Measurements from ENCODE around the gene GATA6. TPM values are rescaled to one million over a fixed set of nuclear protein-coding genes. Genes with fewer than 3 reads are reported as not detected.
"Not testable (repeated sequence)": the region's sequence is repeated elsewhere in the genome, so short reads cannot be mapped to it uniquely, and the experiment has no call there.

The GATA6 gene
- polyA plus RNA-seq, 1 donor (not counting 4 experiments of a cell fraction or from before 2014, with no cell fraction given), result 0.37 TPM

DNA sequence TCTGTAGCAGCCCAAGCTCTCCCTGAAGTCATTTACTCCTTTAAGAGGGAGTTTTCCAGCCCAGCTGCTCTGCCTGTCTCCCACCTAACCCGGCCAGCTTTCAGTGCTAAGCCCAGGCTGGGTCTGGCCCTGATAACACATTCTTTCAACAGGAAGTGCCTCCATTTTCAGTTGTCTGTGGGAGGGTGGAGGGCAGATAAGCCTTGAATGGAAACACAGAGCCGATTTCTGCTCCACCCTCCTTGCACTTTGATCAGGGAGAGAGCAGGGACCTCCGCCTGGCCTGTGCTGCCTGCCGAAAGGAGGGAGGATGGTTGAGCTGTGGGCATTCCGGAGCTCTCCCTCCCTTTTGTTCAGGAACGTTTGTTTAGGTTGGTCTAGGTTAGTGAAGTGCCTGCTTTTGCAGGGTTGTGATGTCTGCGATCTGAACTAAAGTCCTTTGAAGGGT lies 24.8 kb downstream of the GATA6 start:
- Histone ChIP-seq H3K9me1 (ENCODE audit: control insufficient read depth, extremely low read depth, insufficient read depth, low read length) (no peaks in the 10 kb centered on the region), H3K79me2 (ENCODE audit: control insufficient read depth, insufficient read depth, low read length) (no peaks in the 10 kb centered on the region), H3K4me2 (ENCODE audit: control insufficient read depth, extremely low read depth, insufficient read depth, low read depth, low read length) (no peak overlapping the region), H3K9me3 (ENCODE audit: control insufficient read depth, low read depth, low read length) (no peaks in the 10 kb centered on the region), H3K4me3 (ENCODE audit: control insufficient read depth in 2 of 3, extremely low read depth in 1 of 3, insufficient read depth in 2 of 3, low read depth in 1 of 3, low read length in 3 of 3) (no peak overlapping the region), H3K9ac (ENCODE audit: control insufficient read depth, extremely low read depth, insufficient read depth, low read length) (no peak overlapping the region), H3K27me3 (ENCODE audit: control insufficient read depth, extremely low read depth, insufficient read depth, low read length) (peaks cover 3% of the 10 kb centered on the region), H4K20me1 (ENCODE audit: control insufficient read depth, extremely low read depth, insufficient read depth, low read length) (no peaks in the 10 kb centered on the region), H2AFZ (ENCODE audit: control insufficient read depth, low read length) (no peak overlapping the region), H3K27ac (ENCODE audit: control insufficient read depth, insufficient read depth, low read length) (no peak overlapping the region), H3K4me1 (ENCODE audit: control insufficient read depth, extremely low read depth, insufficient read depth, low read length) (no peaks in the 10 kb centered on the region), H3K36me3 (ENCODE audit: control insufficient read depth in 2 of 2, extremely low read depth in 1 of 2, insufficient read depth in 2 of 2, low read length in 2 of 2) (no peaks in the 10 kb centered on the region)
- dilution Hi-C loops (cut with MboI; ENCODE audit: extremely low pct_ligation_motif_present, low sequenced_read_pairs), result no loop called here
- TF ChIP-seq, protein P1, sequence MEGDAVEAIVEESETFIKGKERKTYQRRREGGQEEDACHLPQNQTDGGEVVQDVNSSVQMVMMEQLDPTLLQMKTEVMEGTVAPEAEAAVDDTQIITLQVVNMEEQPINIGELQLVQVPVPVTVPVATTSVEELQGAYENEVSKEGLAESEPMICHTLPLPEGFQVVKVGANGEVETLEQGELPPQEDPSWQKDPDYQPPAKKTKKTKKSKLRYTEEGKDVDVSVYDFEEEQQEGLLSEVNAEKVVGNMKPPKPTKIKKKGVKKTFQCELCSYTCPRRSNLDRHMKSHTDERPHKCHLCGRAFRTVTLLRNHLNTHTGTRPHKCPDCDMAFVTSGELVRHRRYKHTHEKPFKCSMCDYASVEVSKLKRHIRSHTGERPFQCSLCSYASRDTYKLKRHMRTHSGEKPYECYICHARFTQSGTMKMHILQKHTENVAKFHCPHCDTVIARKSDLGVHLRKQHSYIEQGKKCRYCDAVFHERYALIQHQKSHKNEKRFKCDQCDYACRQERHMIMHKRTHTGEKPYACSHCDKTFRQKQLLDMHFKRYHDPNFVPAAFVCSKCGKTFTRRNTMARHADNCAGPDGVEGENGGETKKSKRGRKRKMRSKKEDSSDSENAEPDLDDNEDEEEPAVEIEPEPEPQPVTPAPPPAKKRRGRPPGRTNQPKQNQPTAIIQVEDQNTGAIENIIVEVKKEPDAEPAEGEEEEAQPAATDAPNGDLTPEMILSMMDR (optimal IDR thresholded peaks at IDR 0.05 in 1 of 3, IDR thresholded peaks at IDR 0.05 in 1 of 3, conservative IDR thresholded peaks at IDR 0.05 in 1 of 3; ENCODE audit: extremely low read depth in 1 of 3, insufficient read depth in 2 of 3, low read length in 3 of 3), result no peak
- TF ChIP-seq EZH2 (IDR thresholded peaks at IDR 0.05; ENCODE audit: low read length), result no peak
- FAIRE-seq (no peak), DNase-seq (ENCODE audit: low read depth, low spot score) (no peak)

DNA sequence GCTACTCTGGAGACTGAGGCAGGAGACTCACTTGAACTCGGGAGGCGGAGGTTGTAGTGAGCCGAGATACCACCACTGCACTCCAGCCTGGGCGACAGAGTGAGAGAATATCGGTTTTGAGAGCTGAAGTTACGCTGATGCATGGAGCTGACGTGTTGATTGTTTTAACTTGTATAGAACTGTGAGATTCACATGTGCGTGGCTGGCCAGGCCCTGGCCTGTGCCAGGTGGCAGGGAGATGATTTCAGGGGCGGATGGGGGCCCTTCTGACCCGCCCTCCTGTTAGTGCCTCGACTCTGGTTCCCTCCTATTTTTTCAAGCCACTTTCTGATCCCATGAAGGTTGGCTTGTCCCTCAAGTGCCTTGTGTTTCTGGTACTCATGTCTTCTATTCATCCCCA lies 25.7 kb downstream of the GATA6 start:
- FAIRE-seq (no peak), DNase-seq (ENCODE audit: low read depth, low spot score) (no peak)
- Histone ChIP-seq H3K4me2 (ENCODE audit: control insufficient read depth, extremely low read depth, insufficient read depth, low read depth, low read length) (no peak overlapping the region), H3K36me3 (ENCODE audit: control insufficient read depth in 2 of 2, extremely low read depth in 1 of 2, insufficient read depth in 2 of 2, low read length in 2 of 2) (no peaks in the 10 kb centered on the region), H3K9me3 (ENCODE audit: control insufficient read depth, low read depth, low read length) (no peaks in the 10 kb centered on the region), H3K9ac (ENCODE audit: control insufficient read depth, extremely low read depth, insufficient read depth, low read length) (no peak overlapping the region), H3K79me2 (ENCODE audit: control insufficient read depth, insufficient read depth, low read length) (no peaks in the 10 kb centered on the region), H3K9me1 (ENCODE audit: control insufficient read depth, extremely low read depth, insufficient read depth, low read length) (no peaks in the 10 kb centered on the region), H3K4me3 (ENCODE audit: control insufficient read depth in 2 of 3, extremely low read depth in 1 of 3, insufficient read depth in 2 of 3, low read depth in 1 of 3, low read length in 3 of 3) (no peak overlapping the region), H3K27ac (ENCODE audit: control insufficient read depth, insufficient read depth, low read length) (no peak overlapping the region), H4K20me1 (ENCODE audit: control insufficient read depth, extremely low read depth, insufficient read depth, low read length) (no peaks in the 10 kb centered on the region), H2AFZ (ENCODE audit: control insufficient read depth, low read length) (no peak overlapping the region), H3K4me1 (ENCODE audit: control insufficient read depth, extremely low read depth, insufficient read depth, low read length) (no peaks in the 10 kb centered on the region), H3K27me3 (ENCODE audit: control insufficient read depth, extremely low read depth, insufficient read depth, low read length) (peaks cover 3% of the 10 kb centered on the region)
- TF ChIP-seq, protein P1 (optimal IDR thresholded peaks at IDR 0.05 in 1 of 3, IDR thresholded peaks at IDR 0.05 in 1 of 3, conservative IDR thresholded peaks at IDR 0.05 in 1 of 3; ENCODE audit: extremely low read depth in 1 of 3, insufficient read depth in 2 of 3, low read length in 3 of 3), result no peak
- no peak for TF ChIP-seq EZH2 (IDR thresholded peaks at IDR 0.05; ENCODE audit: low read length)
- dilution Hi-C loops (cut with MboI; ENCODE audit: extremely low pct_ligation_motif_present, low sequenced_read_pairs), result no loop called here

DNA sequence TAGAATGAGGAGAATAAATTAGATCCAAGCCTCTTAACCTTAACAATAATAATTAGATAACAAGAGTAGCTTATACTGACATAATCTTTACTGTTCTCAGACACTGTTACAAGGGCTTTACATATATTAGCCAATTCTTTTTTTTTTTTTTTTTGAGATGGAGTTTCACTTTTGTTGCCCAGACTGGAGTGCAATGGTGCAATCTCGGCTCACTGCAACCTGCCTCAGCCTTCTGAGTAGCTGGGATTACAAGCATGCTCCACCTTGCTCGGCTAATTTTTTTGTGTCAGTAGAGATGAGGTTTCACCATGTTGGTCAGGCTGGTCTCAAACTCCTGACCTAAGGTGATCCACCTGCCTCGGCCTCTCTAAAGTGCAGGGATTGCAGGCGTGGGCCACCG lies 27.6 kb downstream of the GATA6 start:
- FAIRE-seq; H3K27ac ChIP-seq (ENCODE audit: control insufficient read depth, insufficient read depth, low read length); H3K79me2 ChIP-seq (ENCODE audit: control insufficient read depth, insufficient read depth, low read length); dilution Hi-C loops (cut with MboI; ENCODE audit: extremely low pct_ligation_motif_present, low sequenced_read_pairs); H3K4me2 ChIP-seq (ENCODE audit: control insufficient read depth, extremely low read depth, insufficient read depth, low read depth, low read length); DNase-seq (ENCODE audit: low read depth, low spot score); H3K9me3 ChIP-seq (ENCODE audit: control insufficient read depth, low read depth, low read length); H3K27me3 ChIP-seq (ENCODE audit: control insufficient read depth, extremely low read depth, insufficient read depth, low read length); H3K4me3 ChIP-seq (ENCODE audit: control insufficient read depth in 2 of 3, extremely low read depth in 1 of 3, insufficient read depth in 2 of 3, low read depth in 1 of 3, low read length in 3 of 3); H2AFZ ChIP-seq (ENCODE audit: control insufficient read depth, low read length); H3K4me1 ChIP-seq (ENCODE audit: control insufficient read depth, extremely low read depth, insufficient read depth, low read length); H3K36me3 ChIP-seq (ENCODE audit: control insufficient read depth in 2 of 2, extremely low read depth in 1 of 2, insufficient read depth in 2 of 2, low read length in 2 of 2); H3K9ac ChIP-seq (ENCODE audit: control insufficient read depth, extremely low read depth, insufficient read depth, low read length); H3K9me1 ChIP-seq (ENCODE audit: control insufficient read depth, extremely low read depth, insufficient read depth, low read length); H4K20me1 ChIP-seq (ENCODE audit: control insufficient read depth, extremely low read depth, insufficient read depth, low read length): not testable (repeated sequence)

Measured in keratinocyte (primary cell).